Activated CD8-positive, alpha-beta memory T cell treated with anti-CD3 and anti-CD28 coated beads for 4 hours (primary cell): ENCODE measurements around the gene HAPLN1.

Experiments
- DNase-seq, 2 donors: peaks; one replicate each; pipeline ENCODE4 v3.0.0-alpha.2; 2020; ENCODE audit warnings: low read depth in 2 of 2

The HAPLN1 gene

DNA sequence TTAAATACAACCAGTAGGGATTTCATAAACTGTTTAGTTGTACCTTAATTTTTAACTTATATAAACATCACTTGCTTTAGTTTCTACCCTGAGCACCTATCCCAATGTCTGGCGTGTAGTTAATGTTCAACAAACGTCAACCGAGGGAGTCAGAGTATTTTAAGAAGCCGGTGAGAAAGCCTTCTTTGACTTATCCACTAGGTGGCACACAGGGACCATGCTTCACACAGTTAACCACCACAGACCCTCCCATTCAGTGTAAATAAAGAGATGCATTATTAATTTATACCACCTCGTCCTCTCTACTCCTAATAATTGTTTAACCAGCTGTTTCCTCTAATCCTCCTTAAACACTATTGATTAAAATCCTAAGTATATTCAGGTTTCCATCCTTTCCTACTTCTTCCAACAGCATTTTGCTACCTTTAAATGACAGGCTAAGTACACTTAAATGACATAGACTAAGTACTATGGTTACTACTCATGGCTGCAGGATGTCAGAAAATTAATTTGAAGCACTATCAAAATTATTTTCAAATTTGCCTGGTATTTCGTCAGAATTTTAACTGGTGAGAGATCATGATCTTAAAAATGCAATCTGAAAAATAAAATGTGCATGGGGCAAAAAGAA lies 2.3 kb downstream of the HAPLN1 start:
- DNase-seq: no peak

- no peak for DNase-seq
These were observed 5.2 kb downstream of the HAPLN1 start for GRCh38 chr5:83715236-83716065.

GRCh38 chr5:83714810-83715209 lies 5.8 kb downstream of the HAPLN1 start:
- no peak for DNase-seq

DNA sequence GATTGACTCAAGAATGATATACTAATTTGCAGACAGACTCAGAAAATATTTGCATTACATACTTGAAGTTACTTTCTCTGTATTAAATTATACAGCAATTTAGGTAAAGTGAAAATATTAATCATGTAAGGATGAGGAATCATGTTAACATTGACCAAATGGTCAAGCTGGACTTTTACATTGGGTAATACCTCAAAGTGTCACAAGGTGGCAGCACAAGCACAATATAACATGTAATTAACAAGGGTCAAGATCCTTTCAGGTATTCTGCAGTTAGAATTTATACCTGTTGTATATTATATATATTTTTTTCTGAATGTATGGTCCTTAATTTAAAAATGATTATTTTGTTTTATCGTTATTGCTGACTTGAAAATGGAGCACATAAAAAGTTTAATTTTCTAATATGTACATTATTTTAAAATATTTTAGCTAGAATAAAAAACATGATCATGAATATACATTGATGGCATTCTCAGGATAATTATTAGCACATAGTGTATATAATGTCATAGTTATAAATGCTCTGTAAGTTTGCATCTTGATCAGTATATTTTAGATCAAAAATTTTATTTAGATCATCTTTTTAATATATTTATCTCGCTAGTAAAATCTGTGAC lies 8.6 kb downstream of the HAPLN1 start:
- no peak for DNase-seq

DNA sequence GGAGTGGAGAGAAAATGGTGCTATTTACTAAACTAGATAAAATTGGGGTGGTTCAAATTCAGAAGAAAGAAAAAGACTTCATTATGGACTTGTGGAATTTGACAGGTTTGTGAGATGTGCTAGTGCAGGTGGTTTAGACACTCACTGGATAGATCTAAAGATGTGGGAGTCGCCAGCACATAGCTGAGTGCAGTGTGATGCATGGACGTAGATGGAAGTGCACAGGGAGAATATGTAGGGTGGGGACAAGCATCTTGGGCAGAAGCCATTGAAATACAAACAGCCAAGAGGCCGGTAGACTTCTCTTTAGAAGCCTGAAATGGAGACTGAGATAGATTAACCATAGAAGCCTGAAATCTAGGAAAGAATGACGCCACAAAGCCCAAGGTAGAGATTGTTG lies 10.7 kb downstream of the HAPLN1 start:
- DNase-seq: no peak

DNA sequence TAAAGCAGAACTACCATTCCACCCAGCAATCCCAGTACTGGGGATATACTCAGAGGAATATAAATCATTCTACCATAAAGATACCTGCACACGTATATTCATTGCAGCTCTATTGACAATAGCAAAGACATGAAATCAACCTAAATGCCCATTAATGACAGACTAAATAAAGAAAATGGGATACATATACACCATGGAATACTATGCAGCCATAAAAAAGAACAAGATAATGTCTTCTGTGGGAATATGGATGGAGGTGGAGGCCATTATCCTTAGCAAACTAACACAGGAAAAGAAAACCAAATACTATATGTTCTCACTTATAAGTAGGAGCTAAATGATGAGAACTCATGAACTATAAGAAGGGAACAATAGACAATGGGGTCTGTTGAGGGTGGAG lies 12.5 kb downstream of the HAPLN1 start:
- no peak for DNase-seq

DNA sequence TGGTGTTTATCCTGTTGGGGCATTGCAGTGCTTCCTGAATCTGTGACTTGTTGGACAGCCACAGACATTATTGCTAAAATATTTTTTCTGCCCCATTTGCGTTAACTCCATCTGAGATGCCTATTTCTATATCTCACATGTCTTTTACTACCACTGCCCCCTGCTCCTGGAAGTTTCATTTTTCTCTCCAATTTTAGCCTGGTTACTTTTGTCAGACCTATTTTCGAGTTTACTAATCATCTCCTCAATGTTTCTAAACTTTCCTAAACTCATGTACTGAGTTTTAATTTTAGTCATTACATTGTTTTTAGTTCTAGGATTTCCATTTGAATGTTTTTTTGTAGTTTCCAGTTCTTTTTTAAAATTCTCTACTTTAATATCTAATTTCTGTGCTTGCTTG lies 17.6 kb downstream of the HAPLN1 start:
- no peak for DNase-seq

GRCh38 chr5:83701886-83702285 lies 18.8 kb downstream of the HAPLN1 start:
- DNase-seq: no peak

DNA sequence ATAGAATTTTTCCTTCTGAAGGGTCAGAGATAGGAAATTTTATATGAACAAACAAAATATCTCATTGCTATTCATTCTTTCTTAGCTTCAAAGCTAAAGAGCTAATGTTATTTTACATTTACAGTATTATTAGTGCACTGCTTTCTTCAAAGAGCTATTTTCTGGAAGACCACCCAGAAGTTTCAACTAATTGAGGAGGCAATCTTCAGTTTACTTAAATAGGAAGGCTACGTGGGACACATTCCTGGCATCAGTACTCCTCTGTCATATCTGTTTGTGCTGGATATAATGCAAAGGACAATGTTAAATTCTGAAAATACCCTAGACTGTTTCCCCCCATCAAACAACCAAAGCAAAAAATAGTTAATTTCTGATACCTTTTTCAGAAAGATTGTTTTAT lies 30.8 kb downstream of the HAPLN1 start:
- no peak for DNase-seq

- no peak for DNase-seq
These were observed 32.4 kb downstream of the HAPLN1 start for GRCh38 chr5:83688281-83688680.

DNA sequence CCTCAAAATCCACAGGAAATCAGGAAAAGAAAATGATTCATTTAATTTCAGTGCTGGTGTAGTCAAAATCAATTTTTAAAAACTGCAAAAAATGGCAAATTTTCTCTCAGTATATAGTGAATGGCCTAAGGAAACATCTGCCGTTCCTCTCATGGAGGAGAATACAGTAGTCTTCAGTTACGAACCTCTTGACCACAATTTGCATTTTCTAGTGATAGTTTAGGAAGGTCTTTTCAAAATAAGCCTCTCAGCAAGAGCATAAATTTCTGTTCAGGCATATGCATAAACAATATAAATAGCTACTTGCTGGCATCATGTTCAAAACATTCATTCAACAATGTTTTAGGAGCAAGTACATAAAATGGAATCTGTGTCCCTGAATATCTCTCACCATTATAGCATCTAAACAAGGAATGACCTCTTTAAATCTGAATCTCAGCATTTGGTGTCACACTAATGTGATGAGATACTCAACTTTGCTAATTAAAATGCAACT lies 33.5 kb downstream of the HAPLN1 start:
- no peak for DNase-seq

GRCh38 chr5:83686251-83686650 lies 34.4 kb downstream of the HAPLN1 start:
- DNase-seq: no peak

GRCh38 chr5:83683836-83684235 lies 36.8 kb downstream of the HAPLN1 start:
- DNase-seq: no peak

DNA sequence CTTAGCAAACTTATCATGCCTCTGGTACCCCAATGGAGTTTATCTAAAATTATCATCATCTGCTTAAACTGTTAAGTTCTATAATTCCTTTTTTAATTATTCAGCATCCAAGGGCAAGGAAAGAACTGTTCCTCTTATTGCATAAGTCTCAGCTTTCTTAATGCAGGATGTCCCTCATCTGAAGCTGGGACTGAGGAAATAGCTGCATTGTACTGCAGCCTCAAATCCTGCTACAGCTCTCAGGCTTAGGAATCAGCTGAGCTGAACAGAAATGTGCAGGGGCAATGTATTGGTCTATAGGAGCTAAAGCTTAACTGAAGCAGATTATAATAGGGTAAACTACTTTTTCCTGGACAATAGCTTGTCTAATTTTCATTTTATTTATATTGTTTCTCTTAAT lies 48.0 kb downstream of the HAPLN1 start:
- no peak for DNase-seq

GRCh38 chr5:83672158-83672557 lies 48.5 kb downstream of the HAPLN1 start:
- DNase-seq: no peak

DNA sequence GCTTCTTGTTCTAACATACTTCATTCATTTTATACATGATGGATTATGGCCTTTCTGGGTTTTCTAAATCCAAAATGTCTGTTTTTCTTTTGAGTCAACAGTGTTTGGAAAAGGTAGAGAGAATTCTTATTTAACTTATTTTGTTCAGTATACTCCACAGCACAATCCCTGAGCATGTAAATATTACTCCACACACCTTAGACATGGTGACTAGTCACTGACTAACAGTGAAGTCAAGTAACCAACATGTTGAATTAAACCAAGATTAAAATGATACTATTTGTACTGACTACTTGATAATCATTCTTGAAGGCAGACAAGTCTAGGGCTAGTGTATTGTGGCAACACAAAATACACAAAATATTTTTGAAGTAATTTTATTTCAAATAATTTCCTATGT lies 55.0 kb downstream of the HAPLN1 start:
- DNase-seq: no peak

DNA sequence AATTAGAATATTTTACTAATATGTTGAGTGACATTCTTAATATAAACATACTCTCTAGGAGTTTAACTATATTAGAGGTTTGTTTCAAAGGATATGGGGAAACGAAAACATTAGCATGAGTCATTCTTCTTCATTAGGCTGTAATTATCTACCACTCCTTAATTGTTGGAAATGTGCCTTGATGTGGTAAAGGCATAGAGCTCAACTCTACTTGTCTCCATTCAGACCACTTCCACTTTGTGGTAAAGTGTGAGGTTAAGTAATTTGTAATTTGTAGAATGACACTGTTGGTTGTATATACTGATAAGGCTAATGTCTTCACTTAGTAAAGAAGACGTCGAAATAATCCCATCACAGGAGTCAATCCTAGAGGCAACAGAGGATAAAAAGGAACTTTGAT lies 58.1 kb downstream of the HAPLN1 start:
- DNase-seq: no peak

- no peak for DNase-seq
These were observed 62.7 kb downstream of the HAPLN1 start for GRCh38 chr5:83657807-83658525.

DNA sequence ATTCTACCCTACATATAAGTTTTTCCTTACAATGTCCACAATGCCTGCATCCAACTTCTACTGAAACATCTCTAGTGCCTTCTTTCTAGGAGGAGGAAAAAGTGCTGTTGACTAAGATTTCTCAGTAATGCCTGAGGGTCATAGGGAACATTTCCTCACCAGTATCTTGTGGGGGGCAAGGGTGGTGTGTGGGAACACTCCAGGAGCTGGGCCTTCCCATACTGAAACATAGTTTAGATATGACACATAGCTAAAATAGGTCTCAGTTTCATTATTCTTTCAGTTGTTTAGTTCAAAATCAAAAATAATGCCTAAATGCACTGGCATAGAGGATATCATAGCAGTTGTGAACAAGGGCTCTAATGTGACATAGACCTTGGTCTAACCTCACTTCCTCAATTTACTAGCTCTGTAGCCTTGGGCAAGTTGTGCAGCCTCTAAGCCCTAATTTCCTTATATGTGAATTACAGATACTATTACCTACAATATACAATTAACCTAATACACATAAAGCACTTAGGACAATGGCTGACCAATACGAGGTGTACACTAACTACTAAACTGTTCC lies 66.1 kb downstream of the HAPLN1 start:
- DNase-seq: no peak

DNA sequence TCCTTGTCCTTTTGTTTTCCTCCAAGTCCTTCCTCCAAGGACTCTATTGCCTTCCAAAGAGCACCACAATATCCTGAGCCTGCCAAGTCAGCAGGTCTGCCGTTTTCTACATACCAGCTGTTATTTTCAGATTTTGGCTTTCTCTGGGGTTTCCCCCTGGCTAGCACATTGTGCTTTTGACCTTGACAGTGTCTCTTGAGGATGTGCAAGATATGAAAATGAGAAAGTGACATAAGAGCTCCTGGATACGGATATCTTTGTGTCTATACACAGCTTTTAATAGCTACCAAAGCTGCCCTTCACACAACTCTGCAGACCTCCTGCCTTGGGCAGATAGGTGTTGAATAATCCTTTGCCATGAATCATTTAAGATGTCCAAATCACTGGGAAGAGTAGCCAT lies 67.0 kb downstream of the HAPLN1 start:
- DNase-seq: no peak

- DNase-seq: no peak
These were observed 74.7 kb downstream of the HAPLN1 start for GRCh38 chr5:83645936-83646335.

GRCh38 chr5:83644301-83644700 lies 76.4 kb downstream of the HAPLN1 start:
- no peak for DNase-seq
